Adipocyte (in vitro differentiated cells): ENCODE measurements around the gene GMDS.

Source experiments
- DNase-seq: peaks from one replicate; pipeline ENCODE4 v3.0.0-alpha.2; 2015; ENCODE audit warnings: low read depth
- H3K27me3 ChIP-seq: replicated peaks from 2 replicates; pipeline ENCODE4 v1.7.0; 2013; ENCODE audit warnings: mild to moderate bottlenecking, low read length, moderate library complexity; ENCODE audit not compliant: control insufficient read depth, insufficient read depth
- H3K36me3 ChIP-seq: 2 replicates; pipeline ENCODE4 v1.7.0; 2013; ENCODE audit warnings: low read length, mild to moderate bottlenecking, moderate library complexity; ENCODE audit not compliant: control insufficient read depth, insufficient read depth, severe bottlenecking
- H3K4me1 ChIP-seq: 2 replicates; pipeline ENCODE4 v1.7.0; 2013; ENCODE audit warnings: mild to moderate bottlenecking, low read length, moderate library complexity; ENCODE audit not compliant: control insufficient read depth, insufficient read depth
- H3K4me3 ChIP-seq: 2 replicates; pipeline ENCODE4 v1.7.0; 2013; ENCODE audit warnings: mild to moderate bottlenecking, low read length, moderate library complexity
- H3K9ac ChIP-seq: 2 replicates; pipeline ENCODE4 v1.7.0; 2013; ENCODE audit warnings: mild to moderate bottlenecking, low read length, moderate library complexity
- H3K9me3 ChIP-seq: 2 replicates; pipeline ENCODE4 v1.7.0; 2013; ENCODE audit warnings: mild to moderate bottlenecking, low read length, moderate library complexity; ENCODE audit not compliant: control insufficient read depth

Gene GMDS

DNA sequence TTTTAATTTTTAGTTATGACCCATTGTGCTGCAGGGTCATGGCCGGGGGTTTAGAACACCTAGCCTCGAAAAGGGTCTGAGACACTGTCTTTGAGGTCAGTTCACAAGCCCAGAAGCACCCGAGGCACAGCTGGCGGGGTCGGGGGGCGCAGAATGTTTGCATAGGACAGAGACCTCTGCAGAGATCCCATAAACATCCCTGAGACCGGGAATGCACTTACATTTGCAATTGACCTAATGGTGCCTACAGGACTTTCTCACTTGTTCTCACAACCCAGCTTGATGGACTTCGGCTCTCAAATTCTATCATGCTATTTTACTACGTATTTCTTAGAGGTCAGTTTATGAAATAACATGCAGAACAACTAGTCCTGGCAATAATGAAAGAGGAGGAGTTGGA is 669.2 kb downstream of the GMDS start:
- no peak overlapping the region for H3K4me3 ChIP-seq
- peaks cover 11% of the 10 kb centered on the region for H3K9me3 ChIP-seq
- DNase-seq = no peak
- H3K36me3 ChIP-seq = no peaks in the 10 kb centered on the region
- H3K27me3 ChIP-seq = peaks cover 13% of the 10 kb centered on the region
- peaks cover 19% of the 10 kb centered on the region for H3K4me1 ChIP-seq
- H3K9ac ChIP-seq = no peak overlapping the region

DNA sequence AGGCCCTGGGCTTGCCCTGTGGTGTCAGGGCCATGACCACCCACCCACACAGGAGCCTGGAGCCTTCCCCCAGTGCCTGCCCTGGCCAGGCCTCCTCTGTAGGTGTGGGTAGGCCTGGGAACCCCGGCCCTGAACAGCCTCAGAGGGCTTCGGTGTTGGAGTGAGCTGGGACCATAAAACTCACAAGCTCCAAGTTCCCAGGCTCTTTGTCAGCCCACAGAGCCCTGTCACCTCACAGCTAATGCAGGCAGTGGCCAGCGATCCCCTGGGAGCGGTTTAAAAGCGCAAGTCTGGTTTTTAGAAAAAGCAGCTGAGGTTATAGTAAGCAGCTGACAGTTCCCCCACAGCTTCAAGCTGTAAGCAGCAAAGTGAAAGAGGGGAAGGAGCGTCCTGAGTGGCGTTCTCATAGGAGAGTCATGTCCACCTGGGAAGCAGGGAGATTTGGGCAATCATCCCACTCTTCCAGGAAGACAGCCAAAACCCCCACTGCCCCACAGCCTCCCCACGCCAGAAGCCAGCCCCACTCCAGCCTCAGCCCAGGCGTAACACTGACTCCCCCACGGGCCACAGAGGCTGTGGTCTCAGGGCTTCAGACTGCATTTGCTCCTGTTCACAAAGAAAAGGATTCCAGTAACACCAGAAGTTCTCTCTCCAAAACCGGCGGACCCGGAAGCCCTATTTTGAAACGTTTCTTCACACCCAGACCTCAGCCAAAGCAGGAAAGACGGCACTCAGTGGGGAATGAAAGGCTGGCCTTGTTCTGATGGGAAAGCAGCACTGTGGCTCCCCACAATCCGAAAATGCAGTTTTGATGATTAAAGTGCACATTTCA is 670.0 kb downstream of the GMDS start:
- Histone ChIP-seq H3K4me1 (peaks cover 19% of the 10 kb centered on the region), H3K36me3 (no peaks in the 10 kb centered on the region), H3K27me3 (peaks cover 13% of the 10 kb centered on the region), H3K9me3 (peaks cover 19% of the 10 kb centered on the region), H3K9ac (peak overlapping the region; percentile 10), H3K4me3 (no peak overlapping the region)
- DNase-seq = no peak

DNA sequence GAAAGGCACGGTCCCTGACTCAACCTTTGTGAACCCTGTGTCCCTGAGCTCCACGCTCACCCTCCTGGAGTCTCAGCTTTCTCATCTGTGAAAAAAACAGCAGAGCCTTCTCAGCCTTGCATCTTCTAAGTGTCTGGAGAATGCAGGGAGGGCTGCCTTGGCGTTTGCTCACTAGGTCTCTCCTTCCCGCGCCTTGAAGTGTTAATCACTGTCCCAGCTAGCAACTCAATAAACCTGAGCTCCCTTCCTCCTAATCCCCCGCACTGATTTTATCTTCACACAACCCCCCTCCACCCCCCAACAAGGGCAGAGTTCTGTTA is 670.6 kb downstream of the GMDS start:
- no peak for DNase-seq
- peaks cover 19% of the 10 kb centered on the region for H3K4me1 ChIP-seq
- no peak overlapping the region for H3K4me3 ChIP-seq
- H3K9ac ChIP-seq = no peak overlapping the region
- H3K9me3 ChIP-seq = peaks cover 20% of the 10 kb centered on the region
- peaks cover 13% of the 10 kb centered on the region for H3K27me3 ChIP-seq
- H3K36me3 ChIP-seq = no peaks in the 10 kb centered on the region

DNA sequence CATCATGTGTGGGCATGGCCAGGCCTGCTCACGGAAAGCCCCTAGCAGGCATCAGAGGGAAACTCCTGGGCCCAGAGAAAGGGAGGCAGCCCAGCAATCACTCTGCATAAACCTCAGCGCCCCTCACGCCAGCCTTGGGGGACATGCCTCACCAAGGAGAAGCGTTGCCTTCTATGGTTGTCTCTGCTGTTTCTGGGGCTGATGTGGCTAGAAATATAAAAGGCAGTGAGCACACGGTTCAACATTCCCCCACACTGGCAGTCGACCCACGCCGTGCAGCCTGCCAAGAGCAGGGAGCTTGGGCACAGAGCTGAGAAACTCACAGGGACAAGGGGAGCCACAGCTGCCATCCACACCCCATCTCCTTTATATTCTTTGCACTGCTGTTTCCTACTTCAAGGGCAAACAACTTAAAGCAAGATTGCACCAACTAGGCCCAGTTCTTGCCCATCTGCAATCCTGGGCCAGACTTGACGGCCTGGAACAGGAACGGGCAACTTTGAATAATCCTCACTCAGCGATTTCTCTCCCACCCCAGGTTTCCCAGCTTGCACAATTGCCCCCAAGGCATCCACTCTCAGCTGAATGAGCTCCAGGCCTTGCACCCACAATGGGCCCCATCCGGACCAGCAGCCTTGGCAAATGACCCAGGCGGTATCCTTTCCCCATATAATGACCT is 671.2 kb downstream of the GMDS start:
- no peak for DNase-seq

More for the DNA sequence above, 671.2 kb downstream of the GMDS start:
- Histone ChIP-seq H3K9ac (no peak overlapping the region), H3K36me3 (no peaks in the 10 kb centered on the region), H3K4me3 (no peak overlapping the region), H3K27me3 (peaks cover 10% of the 10 kb centered on the region), H3K4me1 (peaks cover 19% of the 10 kb centered on the region), H3K9me3 (peaks cover 25% of the 10 kb centered on the region)
